ENCODE results near the gene SSUH2. TPM values are rescaled to one million over a fixed set of nuclear protein-coding genes. Genes with fewer than 3 reads are reported as not detected.

The SSUH2 gene
- total and polyA plus RNA-seq, 4 donors, result 0.17 to 2.1 (median 0.24) TPM

GRCh38 chr3:8589880-8590556 is 54.6 kb downstream of the SSUH2 start (continued):
- TF ChIP-seq TAF1 (conservative IDR thresholded peaks at IDR 0.05) (no peak), CTCF (IDR thresholded peaks at IDR 0.05; ENCODE audit: low read depth, low read length, missing input control) (no peak), HNF4G (IDR thresholded peaks at IDR 0.05) (no peak), HNF4A (conservative IDR thresholded peaks at IDR 0.05) (no peak), EGR1 (IDR thresholded peaks at IDR 0.05; ENCODE audit: low read depth in 2 of 2) (no peak), GABPA (IDR thresholded peaks at IDR 0.05 in 1 of 2, conservative IDR thresholded peaks at IDR 0.05 in 1 of 2) (no peak), SP1 (IDR thresholded peaks at IDR 0.05) (no peak), NR2F2 (IDR thresholded peaks at IDR 0.05) (no peak)

GRCh38 chr3:8584661-8585060 is 59.9 kb downstream of the SSUH2 start:
- DNase-seq (ENCODE audit: low spot score), result no peak
- no peak overlapping the region for H3K9ac ChIP-seq (ENCODE audit: low read depth in 1 of 2, low read length in 2 of 2)
- no peaks in the 10 kb centered on the region for H3K4me1 ChIP-seq (ENCODE audit: control insufficient read depth in 4 of 4, insufficient read depth in 4 of 4, low read length in 3 of 4)
- H3K9me3 ChIP-seq (ENCODE audit: control insufficient read depth in 4 of 4, low read length in 3 of 4), result no peaks in the 10 kb centered on the region
- H3K4me3 ChIP-seq (ENCODE audit: low read depth in 1 of 3, low read length in 3 of 3), result no peak overlapping the region
- no peaks in the 10 kb centered on the region for H3K36me3 ChIP-seq (ENCODE audit: control insufficient read depth in 4 of 4, insufficient read depth in 3 of 4, low read depth in 1 of 4, low read length in 3 of 4)
- H3K27me3 ChIP-seq (ENCODE audit: control insufficient read depth in 4 of 4, insufficient read depth in 4 of 4, low read length in 3 of 4), result no peaks in the 10 kb centered on the region
- no peak overlapping the region for H3K27ac ChIP-seq (ENCODE audit: low read depth in 1 of 2, low read length in 2 of 2)
- 93% methylated on average over 2 of the region's 2 CpGs for WGBS
- TF ChIP-seq YY1 (IDR thresholded peaks at IDR 0.05), result no peak
- TF ChIP-seq RAD21 (IDR thresholded peaks at IDR 0.05), result no peak
- TF ChIP-seq TAF1 (conservative IDR thresholded peaks at IDR 0.05), result no peak
- TF ChIP-seq JUND (IDR thresholded peaks at IDR 0.05), result no peak
- no peak for TF ChIP-seq REST (IDR thresholded peaks at IDR 0.05)
- TF ChIP-seq ATF3 (IDR thresholded peaks at IDR 0.05), result no peak
- no peak for TF ChIP-seq MAX (IDR thresholded peaks at IDR 0.05)
- no peak for TF ChIP-seq RXRA (IDR thresholded peaks at IDR 0.05)
- no peak for TF ChIP-seq EGR1 (IDR thresholded peaks at IDR 0.05; ENCODE audit: low read depth in 2 of 2)
- no peak for TF ChIP-seq FOXA1 (IDR thresholded peaks at IDR 0.05)
- no peak for TF ChIP-seq NR2F2 (IDR thresholded peaks at IDR 0.05)
- no peak for TF ChIP-seq HNF4A (conservative IDR thresholded peaks at IDR 0.05)
- no peak for TF ChIP-seq GABPA (IDR thresholded peaks at IDR 0.05 in 1 of 2, conservative IDR thresholded peaks at IDR 0.05 in 1 of 2)
- no peak for TF ChIP-seq FOXA2 (IDR thresholded peaks at IDR 0.05)
- no peak for TF ChIP-seq ZBTB33 (IDR thresholded peaks at IDR 0.05)
